ENCODE measurements around the gene PMP22.

Gene PMP22

DNA sequence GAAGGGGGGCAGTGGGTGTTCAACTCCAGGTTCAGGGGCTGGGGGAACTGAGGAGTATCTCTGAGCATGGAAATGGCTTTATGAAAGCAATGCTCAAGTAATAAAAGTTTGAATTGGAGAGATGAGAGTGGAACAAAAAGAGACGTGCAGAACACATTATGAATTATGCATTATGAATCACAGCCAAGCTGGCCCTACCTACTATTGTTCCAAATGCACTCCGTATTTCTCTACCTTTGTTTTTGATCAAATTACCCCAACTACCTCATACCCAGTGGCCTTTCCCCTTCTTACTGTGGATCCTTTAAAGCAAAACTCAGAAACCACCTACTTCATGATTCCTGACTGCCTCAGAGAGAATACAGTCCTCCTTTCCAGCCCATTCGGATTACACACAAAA is 38.1 kb upstream of the PMP22 start:
- DNase-seq (ENCODE audit: extremely low spot score) = no peak
- ChIA-PET POLR2A (no interaction called here), CTCF (no interaction called here)
- TF ChIP-seq, protein P1, sequence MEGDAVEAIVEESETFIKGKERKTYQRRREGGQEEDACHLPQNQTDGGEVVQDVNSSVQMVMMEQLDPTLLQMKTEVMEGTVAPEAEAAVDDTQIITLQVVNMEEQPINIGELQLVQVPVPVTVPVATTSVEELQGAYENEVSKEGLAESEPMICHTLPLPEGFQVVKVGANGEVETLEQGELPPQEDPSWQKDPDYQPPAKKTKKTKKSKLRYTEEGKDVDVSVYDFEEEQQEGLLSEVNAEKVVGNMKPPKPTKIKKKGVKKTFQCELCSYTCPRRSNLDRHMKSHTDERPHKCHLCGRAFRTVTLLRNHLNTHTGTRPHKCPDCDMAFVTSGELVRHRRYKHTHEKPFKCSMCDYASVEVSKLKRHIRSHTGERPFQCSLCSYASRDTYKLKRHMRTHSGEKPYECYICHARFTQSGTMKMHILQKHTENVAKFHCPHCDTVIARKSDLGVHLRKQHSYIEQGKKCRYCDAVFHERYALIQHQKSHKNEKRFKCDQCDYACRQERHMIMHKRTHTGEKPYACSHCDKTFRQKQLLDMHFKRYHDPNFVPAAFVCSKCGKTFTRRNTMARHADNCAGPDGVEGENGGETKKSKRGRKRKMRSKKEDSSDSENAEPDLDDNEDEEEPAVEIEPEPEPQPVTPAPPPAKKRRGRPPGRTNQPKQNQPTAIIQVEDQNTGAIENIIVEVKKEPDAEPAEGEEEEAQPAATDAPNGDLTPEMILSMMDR (IDR thresholded peaks at IDR 0.05; ENCODE audit: control extremely low read depth, extremely low read depth, low read depth, missing control alignments) = no peak

DNA sequence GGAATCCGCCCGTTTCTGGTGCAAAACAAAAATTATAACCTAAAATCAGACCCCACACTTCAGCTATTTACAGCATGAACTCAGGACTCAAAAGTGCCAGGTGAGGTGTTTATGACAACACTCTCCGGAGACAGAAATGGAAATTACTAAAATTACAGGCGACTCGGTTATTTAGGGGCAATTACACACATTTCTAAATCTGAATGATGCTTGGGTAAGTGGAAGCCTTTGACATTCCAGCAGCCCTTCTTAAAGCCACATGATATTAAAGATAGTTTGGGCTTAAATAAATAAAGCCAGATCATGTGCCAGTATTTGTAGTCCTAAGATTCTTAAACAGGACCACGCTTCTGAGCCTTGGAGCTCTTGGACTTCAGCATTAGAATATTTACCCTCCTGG is 36.7 kb upstream of the PMP22 start:
- no peak for DNase-seq (ENCODE audit: extremely low spot score)
- CTCF ChIA-PET = no interaction called here
- POLR2A ChIA-PET = no interaction called here
- TF ChIP-seq, protein P1 (IDR thresholded peaks at IDR 0.05; ENCODE audit: control extremely low read depth, extremely low read depth, low read depth, missing control alignments) = no peak

DNA sequence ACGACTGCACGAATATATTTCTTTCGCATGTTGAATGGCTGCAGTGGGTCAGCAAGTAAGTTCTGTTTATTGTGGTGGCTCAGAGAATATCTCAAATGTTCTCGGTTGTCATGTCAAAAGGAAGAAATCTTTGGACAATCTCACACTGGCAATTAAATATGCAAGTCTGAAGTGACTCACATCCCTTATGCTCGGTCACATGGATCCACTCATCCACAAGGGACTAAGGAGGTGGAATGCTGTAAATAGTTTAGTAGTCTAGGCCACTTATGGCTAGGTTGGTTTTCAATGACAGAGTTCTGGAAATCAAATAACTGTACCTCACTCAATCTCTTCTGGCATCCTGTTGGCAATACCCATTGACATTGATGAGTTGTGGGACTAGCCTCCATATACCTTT is 33.0 kb upstream of the PMP22 start:
- CTCF ChIA-PET = no interaction called here
- POLR2A ChIA-PET = no interaction called here
- DNase-seq (ENCODE audit: extremely low spot score) = no peak
- TF ChIP-seq, protein P1 (IDR thresholded peaks at IDR 0.05; ENCODE audit: control extremely low read depth, extremely low read depth, low read depth, missing control alignments) = no peak

DNA sequence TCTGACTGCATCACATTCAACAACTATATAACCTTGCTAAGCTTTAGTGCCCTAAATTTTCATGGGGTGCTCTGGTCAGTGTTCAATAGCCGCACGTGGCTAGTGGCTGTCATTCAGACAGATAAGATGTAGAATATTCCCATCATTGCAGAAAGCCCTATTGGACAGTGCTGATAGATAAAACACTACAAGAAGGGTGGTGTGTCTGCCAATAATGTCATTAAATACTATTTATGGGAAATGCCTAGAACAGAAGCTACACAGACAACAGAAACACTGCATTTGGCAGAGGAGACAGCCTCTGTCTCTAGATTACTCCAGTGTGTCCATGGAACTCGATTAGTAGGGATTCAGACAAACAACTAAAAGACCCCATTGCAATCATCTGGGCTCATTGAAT is 28.4 kb upstream of the PMP22 start:
- no peak for DNase-seq (ENCODE audit: extremely low spot score)
- TF ChIP-seq, protein P1 (IDR thresholded peaks at IDR 0.05; ENCODE audit: control extremely low read depth, extremely low read depth, low read depth, missing control alignments) = no peak
- POLR2A ChIA-PET = no interaction called here
- CTCF ChIA-PET = interaction anchor here (0.8 kb wide), 1 partner anchor 11 kb away, joined by 3 read pairs; no protein-coding TSS in a partner anchor

DNA sequence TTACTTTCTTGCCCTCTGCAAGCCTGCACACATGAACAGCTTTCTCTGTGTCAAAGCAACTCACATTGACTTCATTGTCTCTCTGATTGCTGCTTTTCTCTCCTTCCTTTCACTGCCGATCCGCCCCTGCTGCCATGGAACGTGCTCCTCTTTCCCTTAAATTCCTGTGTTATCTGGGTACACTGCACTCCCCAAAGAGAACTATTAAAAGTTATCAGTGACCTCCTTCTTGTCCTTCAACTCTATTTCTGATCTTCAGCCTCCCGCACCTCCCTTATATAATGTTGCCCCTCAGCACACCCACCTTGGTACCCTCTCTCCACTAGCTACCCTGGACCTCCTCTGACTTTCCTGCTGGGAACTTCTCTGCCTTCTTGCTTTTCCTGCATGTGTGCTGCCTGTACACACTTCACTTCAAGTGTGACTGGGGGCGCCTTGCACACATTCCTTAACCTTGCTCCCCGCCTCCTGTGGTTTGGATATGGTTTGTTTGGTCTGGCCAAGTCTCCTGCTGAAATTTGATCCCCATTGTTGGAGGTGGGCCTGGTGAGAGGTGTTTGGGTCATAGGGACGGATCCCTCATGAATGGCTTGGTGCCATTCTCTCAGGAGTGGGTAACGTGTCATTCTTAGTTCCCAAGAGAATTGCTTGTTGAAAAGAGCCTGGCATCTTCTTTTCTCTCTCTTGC is 26.7 kb upstream of the PMP22 start:
- no peak for DNase-seq (ENCODE audit: extremely low spot score)
- ChIA-PET CTCF (interaction anchor here (1.2 to 1.3 kb wide), 2 partner anchors 34 to 38 kb away, joined by 3 read pairs; no protein-coding TSS in a partner anchor), POLR2A (no interaction called here)
- TF ChIP-seq, protein P1 (IDR thresholded peaks at IDR 0.05; ENCODE audit: control extremely low read depth, extremely low read depth, low read depth, missing control alignments) = no peak

DNA sequence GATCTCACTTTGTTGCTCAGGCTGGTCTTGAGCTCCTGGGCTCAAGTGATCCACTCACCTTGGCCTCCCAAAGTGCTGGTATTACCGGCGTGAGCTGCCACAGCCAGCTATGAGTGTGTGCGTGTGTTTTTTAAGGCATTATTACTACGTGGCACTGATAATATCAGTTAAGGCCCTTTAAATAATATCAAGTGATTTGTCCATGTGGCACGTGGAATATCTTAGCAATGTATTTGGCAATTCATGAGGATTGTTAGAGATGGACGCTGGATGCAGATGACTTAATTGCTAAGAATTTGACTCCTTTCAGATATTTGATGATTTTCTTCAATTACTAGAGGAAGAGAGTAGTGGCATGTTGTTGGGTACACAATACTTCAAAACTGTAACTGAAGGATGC is 25.5 kb upstream of the PMP22 start:
- POLR2A ChIA-PET = no interaction called here
- no peak for DNase-seq (ENCODE audit: extremely low spot score)

More for the DNA sequence above, 25.5 kb upstream of the PMP22 start:
- CTCF ChIA-PET = no interaction called here
- TF ChIP-seq, protein P1 (IDR thresholded peaks at IDR 0.05; ENCODE audit: control extremely low read depth, extremely low read depth, low read depth, missing control alignments) = no peak
